Liver (tissue), 9 donors: Measurements from ENCODE around the gene SUPT16H. TPM values are rescaled to one million over a fixed set of nuclear protein-coding genes. Genes with fewer than 3 reads are reported as not detected.

Experiments
- DNase-seq: peaks from one replicate; pipeline ENCODE4 v3.0.0-alpha.2; 2017; ENCODE audit warnings: low spot score
- H3K27ac ChIP-seq, 2 donors: one replicate each; pipeline ENCODE4 v1.7.0; 2013; ENCODE audit warnings: inconsistent platforms in 2 of 2, low read length in 2 of 2, control low read depth in 1 of 2, low read depth in 1 of 2, mild to moderate bottlenecking in 1 of 2
- H3K27me3 ChIP-seq, 4 donors: one replicate each; pipeline versions ENCODE4 v1.6.1 to v1.7.0; 2013; ENCODE audit warnings: low read length in 3 of 4, inconsistent platforms in 1 of 4, mild to moderate bottlenecking in 1 of 4, moderate library complexity in 1 of 4; ENCODE audit not compliant: control insufficient read depth in 4 of 4, insufficient read depth in 4 of 4
- H3K36me3 ChIP-seq, 4 donors: one replicate each; pipeline versions ENCODE4 v1.6.1 to v1.7.0; 2013; ENCODE audit warnings: low read length in 3 of 4, mild to moderate bottlenecking in 3 of 4, low read depth in 1 of 4, moderate library complexity in 1 of 4; ENCODE audit not compliant: control insufficient read depth in 4 of 4, insufficient read depth in 3 of 4
- H3K4me1 ChIP-seq, 4 donors: one replicate each; pipeline versions ENCODE4 v1.6.1 to v1.7.0; 2013; ENCODE audit warnings: low read length in 3 of 4, mild to moderate bottlenecking in 3 of 4, moderate library complexity in 1 of 4; ENCODE audit not compliant: control insufficient read depth in 4 of 4, insufficient read depth in 4 of 4
- H3K4me3 ChIP-seq, 3 donors: one replicate each; pipeline versions ENCODE4 v1.6.1 to v1.7.0; 2013; ENCODE audit warnings: low read length in 3 of 3, control low read depth in 1 of 3, low read depth in 1 of 3, mild to moderate bottlenecking in 1 of 3
- H3K9ac ChIP-seq, 2 donors: one replicate each; pipeline ENCODE4 v1.7.0; 2013; ENCODE audit warnings: low read length in 2 of 2, mild to moderate bottlenecking in 2 of 2, moderate library complexity in 2 of 2, control low read depth in 1 of 2, low read depth in 1 of 2
- H3K9me3 ChIP-seq, 4 donors: one replicate each; pipeline versions ENCODE4 v1.6.1 to v1.7.0; 2013; ENCODE audit warnings: low read length in 3 of 4; ENCODE audit not compliant: control insufficient read depth in 4 of 4
- EGR1 ChIP-seq, 2 donors: IDR thresholded peaks; 2 replicates each; pipeline ENCODE4 v1.6.1; 2016 to 2018; ENCODE audit warnings: antibody characterized with exemption in 2 of 2, low read depth in 2 of 2
- FOXA1 ChIP-seq: IDR thresholded peaks from 2 replicates; pipeline ENCODE4 v1.6.1; 2016; ENCODE audit warnings: antibody characterized with exemption
- HNF4A ChIP-seq, 2 donors: conservative IDR thresholded peaks; 2 replicates each; pipeline ENCODE4 v1.6.1; 2016; ENCODE audit warnings: antibody characterized with exemption in 2 of 2, mild to moderate bottlenecking in 2 of 2
- JUND ChIP-seq, 2 donors: IDR thresholded peaks; 2 replicates each; pipeline ENCODE4 v1.6.1; 2016; ENCODE audit warnings: antibody characterized with exemption in 2 of 2
- NR2F2 ChIP-seq: IDR thresholded peaks from 2 replicates; pipeline ENCODE4 v1.6.1; 2016; ENCODE audit warnings: antibody characterized with exemption
- RAD21 ChIP-seq, 2 donors: IDR thresholded peaks; 2 replicates each; pipeline ENCODE4 v1.6.1; 2016; ENCODE audit warnings: antibody characterized with exemption in 2 of 2, mild to moderate bottlenecking in 2 of 2
- REST ChIP-seq: IDR thresholded peaks from 2 replicates; pipeline ENCODE4 v1.6.1; 2016; ENCODE audit warnings: antibody characterized with exemption, mild to moderate bottlenecking
- RXRA ChIP-seq, 2 donors: IDR thresholded peaks; 2 replicates each; pipeline ENCODE4 v1.6.1; 2017 to 2018; ENCODE audit warnings: antibody characterized with exemption in 2 of 2, mild to moderate bottlenecking in 1 of 2
- SP1 ChIP-seq: IDR thresholded peaks from 2 replicates; pipeline ENCODE4 v1.6.1; 2018; ENCODE audit warnings: antibody characterized with exemption, mild to moderate bottlenecking
- ZBTB33 ChIP-seq: IDR thresholded peaks from 2 replicates; pipeline ENCODE4 v1.6.1; 2016; ENCODE audit warnings: antibody characterized with exemption
- WGBS: extraction: QIAGEN DNeasy Blood & Tissue Kit; methylation state at CpG from one replicate; pipeline ENCODE4 v1.1.7; 2013; 5-methylcytosine and 5-hydroxymethylcytosine counted together
- polyA plus RNA-seq, 2 donors: library from polyadenylated mRNA; stranded (reverse) in 1 of 2; unstranded in 1 of 2; fragments of 200-250 nt in 1 of 2; fragments of >200 nt in 1 of 2; fragmentation: Nextera tagmentation in 1 of 2; extraction: Ambion mirVana in 1 of 2; gene quantifications; one replicate each; pipeline versions ENCODE4 v1.2.1 to v1.2.3, GENCODE V29; 2013 to 2015
- total RNA-seq, 2 donors: library from RNA; depleted of rRNA; stranded (reverse); fragments of >200 nt; gene quantifications; one replicate each; pipeline ENCODE4 v1.2.3, GENCODE V29; 2014
- TF ChIP-seq, protein P1 (sequence below): IDR thresholded peaks from 2 replicates; pipeline ENCODE4 v1.6.1; 2016; ENCODE audit warnings: antibody characterized with exemption
- TF ChIP-seq, protein P2 (sequence below): fragments of 150-350 bp; IDR thresholded peaks from 2 replicates; pipeline ENCODE4 v1.5.1; 2017; ENCODE audit warnings: improper control_type of control experiment, low read depth, low read length; ENCODE audit not compliant: missing input control
- donor health status: healthy.
- donor health status: healthy.
- donor health status: healthy.
- donor health status: healthy.
- donor health status: healthy.

Gene SUPT16H
- total and polyA plus RNA-seq, 4 donors: 18.6 to 51.6 (median 23.9) TPM

- H3K9ac ChIP-seq: no peak overlapping the region
- DNase-seq: no peak
- no peak overlapping the region for H3K4me3 ChIP-seq
- no peaks in the 10 kb centered on the region for H3K9me3 ChIP-seq
- no peaks in the 10 kb centered on the region for H3K36me3 ChIP-seq
- TF ChIP-seq, protein P1, sequence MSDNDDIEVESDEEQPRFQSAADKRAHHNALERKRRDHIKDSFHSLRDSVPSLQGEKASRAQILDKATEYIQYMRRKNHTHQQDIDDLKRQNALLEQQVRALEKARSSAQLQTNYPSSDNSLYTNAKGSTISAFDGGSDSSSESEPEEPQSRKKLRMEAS: no peak
- no peak for TF ChIP-seq JUND (IDR thresholded peaks at IDR 0.05)
- no peak for TF ChIP-seq SP1
- TF ChIP-seq RXRA (IDR thresholded peaks at IDR 0.05): no peak
- no peak for TF ChIP-seq REST
- TF ChIP-seq, protein P2, sequence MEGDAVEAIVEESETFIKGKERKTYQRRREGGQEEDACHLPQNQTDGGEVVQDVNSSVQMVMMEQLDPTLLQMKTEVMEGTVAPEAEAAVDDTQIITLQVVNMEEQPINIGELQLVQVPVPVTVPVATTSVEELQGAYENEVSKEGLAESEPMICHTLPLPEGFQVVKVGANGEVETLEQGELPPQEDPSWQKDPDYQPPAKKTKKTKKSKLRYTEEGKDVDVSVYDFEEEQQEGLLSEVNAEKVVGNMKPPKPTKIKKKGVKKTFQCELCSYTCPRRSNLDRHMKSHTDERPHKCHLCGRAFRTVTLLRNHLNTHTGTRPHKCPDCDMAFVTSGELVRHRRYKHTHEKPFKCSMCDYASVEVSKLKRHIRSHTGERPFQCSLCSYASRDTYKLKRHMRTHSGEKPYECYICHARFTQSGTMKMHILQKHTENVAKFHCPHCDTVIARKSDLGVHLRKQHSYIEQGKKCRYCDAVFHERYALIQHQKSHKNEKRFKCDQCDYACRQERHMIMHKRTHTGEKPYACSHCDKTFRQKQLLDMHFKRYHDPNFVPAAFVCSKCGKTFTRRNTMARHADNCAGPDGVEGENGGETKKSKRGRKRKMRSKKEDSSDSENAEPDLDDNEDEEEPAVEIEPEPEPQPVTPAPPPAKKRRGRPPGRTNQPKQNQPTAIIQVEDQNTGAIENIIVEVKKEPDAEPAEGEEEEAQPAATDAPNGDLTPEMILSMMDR: no peak
- no peak for TF ChIP-seq ZBTB33
- TF ChIP-seq HNF4A (conservative IDR thresholded peaks at IDR 0.05): no peak
- no peak for TF ChIP-seq RAD21 (IDR thresholded peaks at IDR 0.05)
- no peak for TF ChIP-seq EGR1 (IDR thresholded peaks at IDR 0.05; ENCODE audit: low read depth in 2 of 2)
- no peak for TF ChIP-seq NR2F2
- TF ChIP-seq FOXA1: no peak
- no peaks in the 10 kb centered on the region for H3K4me1 ChIP-seq
- WGBS: 70% methylated on average over 3 of the region's 3 CpGs
- no peak overlapping the region for H3K27ac ChIP-seq
- no peaks in the 10 kb centered on the region for H3K27me3 ChIP-seq
Measured at GRCh38 chr14:21317398-21317797, 66.4 kb downstream of the SUPT16H start.

GRCh38 chr14:21313512-21313911, 70.3 kb downstream of the SUPT16H start:
- Histone ChIP-seq H3K9me3 (no peaks in the 10 kb centered on the region), H3K9ac (no peak overlapping the region), H3K27me3 (no peaks in the 10 kb centered on the region), H3K36me3 (no peaks in the 10 kb centered on the region), H3K4me1 (no peaks in the 10 kb centered on the region), H3K4me3 (no peak overlapping the region), H3K27ac (no peak overlapping the region)
- TF ChIP-seq, protein P2: no peak
- TF ChIP-seq HNF4A (conservative IDR thresholded peaks at IDR 0.05): peak; percentile 22 to 41
- WGBS: 74% methylated on average over 12 of the region's 12 CpGs
- DNase-seq: no peak
